Breast epithelium (tissue), 3 donors: ENCODE measurements around the gene CFAP54.

Experiments
- POLR2A ChIP-seq: fragments of 450-650 bp; IDR thresholded peaks from one replicate; pipeline ENCODE4 v1.6.1; 2016; ENCODE audit warnings: antibody characterized with exemption, mild to moderate bottlenecking, moderate library complexity
- POLR2AphosphoS5 ChIP-seq, 3 donors: sonication (generic); formaldehyde crosslinking; IDR thresholded peaks; one replicate each; pipeline ENCODE4 v1.6.1; 2017; ENCODE audit warnings: antibody characterized with exemption in 3 of 3

GRCh38 chr12:96474206-96474605, 15.2 kb upstream of the CFAP54 start:
- no peak for TF ChIP-seq POLR2AphosphoS5 (IDR thresholded peaks at IDR 0.05)
- no peak for TF ChIP-seq POLR2A
